PC-3 (cell line): Measurements from ENCODE around the gene SERGEF. TPM values are rescaled to one million over a fixed set of nuclear protein-coding genes. Genes with fewer than 3 reads are reported as not detected.

Experiments
- ATAC-seq: fragments of 200-7000 bp; cut with Tn5 transposase; 2 replicates; pipeline ENCODE4 v1.9.1; 2020; ENCODE audit warnings: mild to moderate bottlenecking, moderate library complexity
- BruUV-seq: library from RNA; stranded (reverse); fragments of 400-500 nt; replicated peaks from 2 replicates; lab custom pipeline; 2021; lab: Mats Ljungman, UMichigan
- CTCF ChIA-PET: fragments of 300-600 bp; sonication (Branson Sonifier 250); formaldehyde crosslinking; loops from one replicate; lab custom pipeline; 2022; ENCODE audit warnings: antibody characterized with exemption; lab: Charles Lee
- POLR2A ChIA-PET: fragments of 300-600 bp; sonication (Branson Sonifier 250); formaldehyde crosslinking; loops from one replicate; lab custom pipeline; 2022; ENCODE audit warnings: antibody characterized with exemption; ENCODE audit not compliant: unreplicated experiment; lab: Charles Lee
- DNase-seq: peaks from one replicate; pipeline ENCODE4 v3.0.0-alpha.2; 2015
- H2AFZ ChIP-seq: fragments of 300-600 bp; sonication (generic); 2 replicates; pipeline ENCODE4 v1.6.0; 2016; ENCODE audit warnings: antibody characterized with exemption, low read length
- H3F3A ChIP-seq: fragments of 300-600 bp; sonication (generic); one replicate; pipeline ENCODE4 v1.6.0; 2017; ENCODE audit warnings: antibody characterized with exemption, low read length, control low read depth, mild to moderate bottlenecking; ENCODE audit not compliant: unreplicated experiment
- H3K27ac ChIP-seq: fragments of 300-600 bp; sonication (generic); 2 replicates; pipeline ENCODE4 v1.5.1; 2016; ENCODE audit warnings: mild to moderate bottlenecking, low read length
- H3K27me3 ChIP-seq: fragments of 300-600 bp; sonication (generic); 2 replicates; pipeline ENCODE4 v1.6.1; 2016; ENCODE audit warnings: low read length, mixed read lengths
- H3K36me3 ChIP-seq: fragments of 300-600 bp; sonication (generic); 2 replicates; pipeline ENCODE4 v1.6.1; 2016; ENCODE audit warnings: low read depth, mixed run types, low read length, mixed read lengths
- H3K4me1 ChIP-seq: fragments of 300-600 bp; sonication (generic); 2 replicates; pipeline ENCODE4 v1.5.1; 2016; ENCODE audit warnings: low read length; ENCODE audit not compliant: insufficient read depth
- H3K4me2 ChIP-seq: fragments of 300-600 bp; sonication (generic); 2 replicates; pipeline ENCODE4 v1.6.0; 2016; ENCODE audit warnings: low read length
- H3K4me3 ChIP-seq: fragments of 300-600 bp; sonication (generic); 2 replicates; pipeline ENCODE4 v1.5.1; 2016; ENCODE audit warnings: mild to moderate bottlenecking, low read length, mixed read lengths
- H3K79me2 ChIP-seq: fragments of 300-600 bp; sonication (generic); 2 replicates; pipeline ENCODE4 v1.6.1; 2017; ENCODE audit warnings: low read length, mixed read lengths
- H3K9ac ChIP-seq: fragments of 300-600 bp; sonication (generic); 2 replicates; pipeline ENCODE4 v1.6.0; 2016; ENCODE audit warnings: mild to moderate bottlenecking, low read length
- H3K9me2 ChIP-seq: fragments of 300-600 bp; sonication (generic); replicated peaks from 2 replicates; pipeline ENCODE4 v1.6.1; 2016; ENCODE audit warnings: mixed run types, low read length, mixed read lengths
- H3K9me3 ChIP-seq: fragments of 300-600 bp; sonication (generic); 2 replicates; pipeline ENCODE4 v1.6.1; 2016; ENCODE audit warnings: low read length, mixed read lengths
- H4K20me1 ChIP-seq: fragments of 300-600 bp; sonication (generic); 2 replicates; pipeline ENCODE4 v1.6.1; 2016; ENCODE audit warnings: low read length, mixed read lengths
- CTCF ChIP-seq: fragments of 300-600 bp; sonication (generic); conservative IDR thresholded peaks from 2 replicates; pipeline ENCODE4 v1.5.1; 2017; ENCODE audit warnings: antibody characterized with exemption, low read depth, mild to moderate bottlenecking, low read length
- EZH2 ChIP-seq: fragments of 300-600 bp; sonication (generic); IDR thresholded peaks from one replicate; pipeline ENCODE4 v1.6.1; 2017; ENCODE audit warnings: antibody characterized with exemption, mild to moderate bottlenecking, low read length; ENCODE audit not compliant: unreplicated experiment
- EZH2phosphoT487 ChIP-seq: fragments of 300-600 bp; sonication (generic); IDR thresholded peaks from 2 replicates; pipeline ENCODE4 v1.6.1; 2018; ENCODE audit warnings: mild to moderate bottlenecking, antibody characterized with exemption, low read length, borderline replicate concordance
- intact Hi-C: fragments of 100-400 bp; cut with micrococcal nuclease; formaldehyde crosslinking; loops from 2 replicates; pipeline ENCODE4 v1.9.0; 2023
- total RNA-seq: library from RNA; depleted of rRNA; stranded (reverse); fragments of >200 nt; gene quantifications from 2 replicates; pipeline ENCODE4 v1.2.3, GENCODE V29; 2014

SERGEF gene
- total RNA-seq, 1 experiment from 2014 or later: 13.7 TPM

- BruUV-seq: no TSS peak
- CTCF ChIA-PET: no interaction called here
- intact Hi-C loops: no loop called here
These were observed 43.8 kb upstream of the SERGEF start for GRCh38 chr11:18056561-18057181.

GRCh38 chr11:18054511-18055103 is 41.8 kb upstream of the SERGEF start:
- H3F3A ChIP-seq: no peaks in the 10 kb centered on the region
- no peaks in the 10 kb centered on the region for H3K9me3 ChIP-seq
- ChIA-PET CTCF (no interaction called here), POLR2A (no interaction called here)
- no TSS peak for BruUV-seq
- no peaks in the 10 kb centered on the region for H3K9me2 ChIP-seq
- H3K9ac ChIP-seq: no peak overlapping the region
- no peak for DNase-seq
- TF ChIP-seq CTCF: no peak
- no peak for TF ChIP-seq EZH2
- TF ChIP-seq EZH2phosphoT487: no peak
- no peaks in the 10 kb centered on the region for H3K4me1 ChIP-seq
- H3K79me2 ChIP-seq: no peaks in the 10 kb centered on the region
- H3K27me3 ChIP-seq: no peaks in the 10 kb centered on the region
- H4K20me1 ChIP-seq: no peaks in the 10 kb centered on the region
- no peaks in the 10 kb centered on the region for H3K36me3 ChIP-seq
- intact Hi-C loops: no loop called here
- no peak overlapping the region for H2AFZ ChIP-seq
- H3K4me2 ChIP-seq: no peak overlapping the region
- no peak overlapping the region for H3K27ac ChIP-seq
- ATAC-seq: no peak
- H3K4me3 ChIP-seq: no peak overlapping the region

More at GRCh38 chr11:18056561-18057181, 43.8 kb upstream of the SERGEF start:
- Histone ChIP-seq H3K9me2 (no peaks in the 10 kb centered on the region), H3K4me3 (no peak overlapping the region), H4K20me1 (no peaks in the 10 kb centered on the region), H3K36me3 (no peaks in the 10 kb centered on the region), H3K9ac (no peak overlapping the region), H3F3A (no peaks in the 10 kb centered on the region), H2AFZ (no peak overlapping the region), H3K27ac (no peak overlapping the region), H3K27me3 (no peaks in the 10 kb centered on the region), H3K9me3 (no peaks in the 10 kb centered on the region), H3K79me2 (no peaks in the 10 kb centered on the region), H3K4me1 (no peaks in the 10 kb centered on the region), H3K4me2 (no peak overlapping the region)
- TF ChIP-seq CTCF (no peak), EZH2 (no peak), EZH2phosphoT487 (no peak)
- POLR2A ChIA-PET: no interaction called here
- DNase-seq (no peak), ATAC-seq (no peak)

GRCh38 chr11:18050848-18051247 is 38.0 kb upstream of the SERGEF start:
- no peaks in the 10 kb centered on the region for H4K20me1 ChIP-seq
- no peaks in the 10 kb centered on the region for H3K9me2 ChIP-seq
- no peaks in the 10 kb centered on the region for H3K79me2 ChIP-seq
- peaks cover 2% of the 10 kb centered on the region; the same call in 1 of the 2 replicates for H3K27me3 ChIP-seq
- no TSS peak for BruUV-seq
- H3K4me1 ChIP-seq: no peaks in the 10 kb centered on the region
- H3K9ac ChIP-seq: no peak overlapping the region
- ChIA-PET CTCF (no interaction called here), POLR2A (no interaction called here)
- H3K4me3 ChIP-seq: no peak overlapping the region
- no peak overlapping the region for H3K27ac ChIP-seq
- intact Hi-C loops: no loop called here
- H3K36me3 ChIP-seq: no peaks in the 10 kb centered on the region
- DNase-seq (no peak), ATAC-seq (no peak)
- no peak for TF ChIP-seq EZH2phosphoT487
- no peak overlapping the region for H3K4me2 ChIP-seq
- H3K9me3 ChIP-seq: no peaks in the 10 kb centered on the region
- no peak overlapping the region for H2AFZ ChIP-seq
- H3F3A ChIP-seq: no peaks in the 10 kb centered on the region
